Measurements from ENCODE around the gene MLF2. TPM values are rescaled to one million over a fixed set of nuclear protein-coding genes. Genes with fewer than 3 reads are reported as not detected.

Gene MLF2
- polyA plus RNA-seq, 2 of the 4 experiments (the other 2 are of a cell fraction), result 295 to 302 TPM

- FAIRE-seq, result no peak
- no peak overlapping the region for H3K27ac ChIP-seq
- 93% methylated on average over 5 of the region's 5 CpGs for WGBS (ENCODE audit: missing lambda C conversion rate)
- CTCF ChIA-PET, result interaction anchor here (0.8 to 26.0 kb wide), 13 partner anchors 8 to 214 kb away, joined by 4 to 670 read pairs (median 8); partner anchors contain the start of genes CD4, GPR162, LAG3 and MLF2
- DNase-seq (ENCODE audit: low read depth in 1 of 2, low spot score in 1 of 2), result no peak
- ATAC-seq, result no peak
- H3K4me3 ChIP-seq, result no peak overlapping the region
- no peak overlapping the region for H3K4me2 ChIP-seq
- POLR2A ChIA-PET, result interaction anchor here (2.3 to 2.5 kb wide), 2 partner anchors 11 to 24 kb away, joined by 13 read pairs; partner anchors contain the start of genes MLF2 and PTMS
- H3K4me1 ChIP-seq, result peaks cover 15% of the 10 kb centered on the region; the same call in 2 of the 3 replicates
- no peaks in the 10 kb centered on the region for H3K9me3 ChIP-seq
- no peak for TF ChIP-seq NFE2L2 (conservative IDR thresholded peaks at IDR 0.05; ENCODE audit: low read length)
- TF ChIP-seq HMGXB4 (CRISPR knock-in tag; IDR thresholded peaks at IDR 0.05; ENCODE audit: borderline replicate concordance), result no peak
- TF ChIP-seq SMC3 (IDR thresholded peaks at IDR 0.05), result no peak
- TF ChIP-seq JUN (IDR thresholded peaks at IDR 0.05), result no peak
- TF ChIP-seq RARB (CRISPR knock-in tag; IDR thresholded peaks at IDR 0.05), result no peak
Observed at GRCh38 chr12:6777386-6777785, 24.4 kb upstream of the MLF2 start.

- Histone ChIP-seq H3K4me2 (0 out of 3 replicates have a peak overlapping the region, but pooled peaks have one; percentile 9), H3K27ac (no peak overlapping the region), H3K4me3 (no peak overlapping the region), H3K9me3 (no peaks in the 10 kb centered on the region), H3K4me1 (peaks cover 33% of the 10 kb centered on the region)
- FAIRE-seq (no peak), ATAC-seq (no peak), DNase-seq (ENCODE audit: low read depth in 1 of 2, low spot score in 1 of 2) (no peak)
- TF ChIP-seq MAZ (IDR thresholded peaks at IDR 0.05; ENCODE audit: borderline replicate concordance, low read depth, low read length) (no peak), HES2 (IDR thresholded peaks at IDR 0.05) (no peak)
- CTCF ChIA-PET, result interaction anchor here (0.8 to 26.0 kb wide), 7 partner anchors 6 to 162 kb away, joined by 3 to 670 read pairs (median 18); partner anchors contain the start of genes GPR162, LAG3, MLF2 and P3H3
- POLR2A ChIA-PET, result interaction anchor here (0.6 to 1.8 kb wide), 5 partner anchors 9 to 348 kb away, joined by 3 to 8 read pairs (median 6); partner anchors contain the start of genes COPS7A, MLF2, PTMS and ZNF384
- 60% methylated on average over 16 of the region's 16 CpGs for WGBS (ENCODE audit: missing lambda C conversion rate)
Observed at GRCh38 chr12:6775185-6776174, 22.5 kb upstream of the MLF2 start.

- 93% methylated on average over 15 of the region's 15 CpGs for WGBS (ENCODE audit: missing lambda C conversion rate)
- DNase-seq (ENCODE audit: low read depth in 1 of 2, low spot score in 1 of 2) (no peak), ATAC-seq (no peak), FAIRE-seq (no peak)
- no peak overlapping the region for H3K4me3 ChIP-seq
- ChIA-PET POLR2A (interaction anchor here (0.6 to 1.8 kb wide), 5 partner anchors 8 to 347 kb away, joined by 3 to 8 read pairs (median 6); partner anchors contain the start of genes COPS7A, MLF2, PTMS and ZNF384), CTCF (interaction anchor here (0.8 to 26.0 kb wide), 6 partner anchors 8 to 216 kb away, joined by 3 to 670 read pairs (median 16); partner anchors contain the start of genes GPR162, MLF2, P3H3 and PTMS)
- no peaks in the 10 kb centered on the region for H3K9me3 ChIP-seq
- TF ChIP-seq PBX3 (IDR thresholded peaks at IDR 0.05) (no peak), HOXB13 (CRISPR knock-in tag; IDR thresholded peaks at IDR 0.05; ENCODE audit: low read depth) (no peak), KDM1A (IDR thresholded peaks at IDR 0.05; ENCODE audit: low read depth) (no peak), ZC3H11A (IDR thresholded peaks at IDR 0.05) (no peak), CHD2 (IDR thresholded peaks at IDR 0.05; ENCODE audit: low read length, partially characterized antibody) (no peak), FOXS1 (CRISPR knock-in tag; IDR thresholded peaks at IDR 0.05) (no peak), PHF8 (IDR thresholded peaks at IDR 0.05; ENCODE audit: borderline replicate concordance, low read depth) (no peak)
- H3K27ac ChIP-seq, result no peak overlapping the region
- peaks cover 41% of the 10 kb centered on the region for H3K4me1 ChIP-seq
- no peak overlapping the region for H3K4me2 ChIP-seq
Observed at GRCh38 chr12:6774499-6775062, 21.6 kb upstream of the MLF2 start.

Data from A549 (cell line).